Hippocampal formation (tissue), 2 donors: ENCODE measurements around the gene GLE1.
A peak's percentile ranks its signal among the peaks of the same experiment; 100 is the strongest.
"Not testable (repeated sequence)": the region's sequence is repeated elsewhere in the genome, so short reads cannot be mapped to it uniquely, and the experiment has no call there.

ENCODE experiments used
- DNase-seq, 2 donors: peaks; one replicate each; lab custom pipeline; 2025; lab: John Stamatoyannopoulos, UW

The GLE1 gene

DNA sequence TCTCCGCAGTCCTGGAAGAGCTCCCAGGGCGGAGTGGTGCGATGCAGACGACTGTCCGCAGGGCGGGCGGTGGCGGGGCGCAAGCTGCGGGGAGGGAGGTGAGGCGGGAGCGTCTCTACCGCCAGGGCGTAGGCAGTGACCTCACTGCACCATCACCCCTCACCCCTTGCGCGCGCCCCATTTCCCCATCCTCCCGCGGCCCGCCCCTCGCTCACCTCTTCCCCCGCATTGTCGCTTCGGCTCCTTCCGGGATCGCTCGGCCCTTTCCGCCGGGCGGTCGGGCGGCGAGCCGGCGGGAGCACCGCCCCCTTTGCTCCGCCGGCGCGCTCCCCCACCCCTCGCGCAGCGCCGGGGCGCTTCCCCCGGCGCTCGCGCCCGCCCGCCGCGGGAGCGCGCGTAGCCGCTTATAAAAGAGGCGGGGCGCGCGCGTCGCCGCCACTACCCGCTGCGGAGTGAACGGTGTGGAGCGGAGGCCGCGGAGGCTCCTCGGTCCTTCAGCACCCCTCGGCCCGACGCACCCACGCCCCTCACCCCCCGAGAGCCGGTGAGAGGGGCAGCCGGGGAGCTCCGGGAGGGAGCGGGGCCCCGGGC is 47.7 kb downstream of the GLE1 start, which contains the start of gene SPTAN1:
Gene SPTAN1 (plus strand): TSS at position 435 of the 591 bp plus-strand sequence. CDS start 14,154 bp downstream, outside the sequence.
- DNase-seq = peak; percentile 82 to 89

DNA sequence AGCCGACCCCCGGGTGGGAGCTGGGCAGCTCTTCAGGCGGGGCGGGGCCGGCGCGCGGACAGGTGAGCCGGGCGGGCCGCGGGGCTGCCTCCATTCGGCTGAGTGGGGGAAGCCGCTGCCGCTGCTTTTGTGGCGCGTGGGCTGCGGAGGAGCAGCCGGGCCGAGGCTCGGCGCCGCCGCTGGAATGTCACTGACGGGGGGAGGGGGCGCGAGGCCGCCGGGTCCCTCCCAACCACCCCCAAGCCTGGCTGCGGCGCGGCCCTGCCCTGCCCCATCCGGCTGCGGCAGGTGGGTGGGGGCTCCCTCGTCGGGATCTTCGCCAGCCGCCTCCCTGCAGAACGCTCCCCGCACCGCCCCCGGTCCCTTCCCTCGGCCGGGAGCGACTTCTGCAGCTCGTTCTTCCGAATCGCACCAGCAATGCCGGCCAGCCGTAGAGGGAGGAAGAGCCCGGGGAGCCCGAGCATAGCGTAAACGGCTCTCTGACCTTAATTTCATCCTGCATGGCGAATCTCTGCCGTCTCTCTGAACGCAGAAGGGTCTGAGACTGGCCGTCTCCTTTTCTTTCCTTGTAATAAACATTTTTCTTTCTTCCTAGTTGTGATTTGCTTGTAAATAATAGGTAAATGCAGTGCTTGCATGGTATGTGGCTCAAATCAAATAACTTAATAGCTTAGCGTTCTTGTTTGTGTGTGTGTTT is 48.4 kb downstream of the GLE1 start:
- DNase-seq = peak in 1 of 2 donors; percentile 33

GRCh38 chr9:128553728-128554127 is 49.2 kb downstream of the GLE1 start:
- DNase-seq = no peak

DNA sequence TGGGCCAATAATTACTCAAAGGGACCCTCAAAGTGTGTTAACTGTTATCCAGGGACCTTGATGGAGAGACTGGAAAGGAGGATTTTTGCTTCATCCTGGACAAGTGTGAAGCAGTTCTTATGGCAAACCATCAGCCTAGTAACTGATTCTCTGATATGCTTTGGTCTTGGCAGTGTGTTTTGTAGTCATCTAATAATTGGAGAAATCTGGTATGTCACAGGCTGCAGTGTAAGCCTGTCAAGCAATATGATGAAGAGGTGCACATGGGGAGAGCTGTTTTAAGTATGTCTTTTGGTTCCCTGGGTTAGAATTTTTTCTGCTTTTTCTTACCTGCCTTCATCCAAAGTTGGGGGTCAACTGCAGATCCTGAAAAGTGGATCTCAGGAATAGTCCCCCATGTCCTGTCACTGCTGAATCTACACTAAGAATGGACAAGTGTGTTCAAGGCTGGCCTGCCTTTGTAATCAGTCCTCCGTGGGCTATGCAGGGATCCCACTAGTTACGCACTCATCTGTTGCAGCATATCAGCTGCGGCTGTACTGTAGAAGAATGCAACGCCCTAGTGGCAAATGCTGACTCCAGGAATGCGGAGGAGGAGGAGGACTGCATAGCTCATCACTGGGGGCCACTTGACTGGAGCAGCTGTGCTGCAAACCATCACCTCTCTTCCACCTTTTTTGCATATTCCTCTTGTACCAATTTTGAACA is 49.8 kb downstream of the GLE1 start:
- no peak for DNase-seq

DNA sequence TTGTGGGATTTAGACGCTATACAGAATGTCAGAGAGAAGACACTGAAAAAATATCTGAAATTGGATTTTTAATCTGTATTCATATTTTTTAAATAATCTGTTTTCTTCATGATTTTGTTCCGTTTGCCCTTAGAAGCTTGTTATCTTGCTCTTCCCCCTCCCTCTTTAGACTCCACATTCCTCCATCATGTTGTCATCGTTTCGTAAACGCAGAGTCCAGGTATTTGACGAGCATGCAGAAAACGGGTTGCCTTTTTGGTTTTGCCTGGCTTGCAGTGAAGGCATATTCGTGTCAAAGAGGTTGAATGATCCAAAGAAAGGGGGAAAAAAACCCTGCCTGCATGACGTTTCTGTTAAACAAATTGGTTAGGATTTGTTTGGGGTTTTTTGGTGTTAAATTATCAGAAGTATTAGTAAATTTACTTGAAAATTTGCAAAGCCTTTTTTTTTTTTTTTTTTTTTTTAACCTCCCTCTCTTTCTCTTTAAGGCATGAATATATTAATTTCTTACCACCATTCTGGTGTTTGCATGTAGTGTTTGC is 50.7 kb downstream of the GLE1 start:
- DNase-seq = no peak

- DNase-seq = no peak
Measured at GRCh38 chr9:128556276-128556675, 51.8 kb downstream of the GLE1 start.

DNA sequence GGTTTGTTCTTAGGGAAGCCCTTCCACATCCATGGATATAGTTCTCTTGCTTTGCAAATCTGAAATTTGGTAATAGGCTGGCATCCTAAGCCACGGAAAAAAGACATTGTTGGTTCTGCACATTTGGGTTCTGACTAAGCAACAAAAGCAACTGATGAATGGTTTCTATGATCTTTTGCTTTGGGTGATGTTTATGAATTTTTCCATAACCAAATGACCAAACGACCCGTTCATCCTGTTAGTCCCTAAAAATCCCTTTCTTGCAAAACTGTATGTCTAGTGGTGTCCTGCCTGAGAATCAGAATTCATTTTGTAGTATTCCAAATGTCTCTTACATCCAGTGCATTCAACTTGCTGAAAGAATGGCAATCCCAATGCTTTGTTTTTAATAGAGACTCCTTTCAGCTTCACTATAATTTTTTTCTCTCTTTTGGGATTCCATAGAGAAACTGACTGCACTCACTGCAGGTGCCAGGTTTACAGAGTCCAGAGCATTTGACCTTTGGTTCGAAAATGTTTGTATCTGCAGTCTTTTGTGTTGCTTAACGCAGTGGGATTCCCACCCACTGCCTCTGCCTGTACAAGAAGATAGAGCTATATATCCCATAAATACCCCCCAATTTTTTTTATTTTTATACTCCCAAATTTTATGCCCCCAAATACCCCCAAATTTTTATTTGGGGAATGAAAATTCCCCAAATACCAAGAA is 52.6 kb downstream of the GLE1 start:
- DNase-seq = no peak

DNA sequence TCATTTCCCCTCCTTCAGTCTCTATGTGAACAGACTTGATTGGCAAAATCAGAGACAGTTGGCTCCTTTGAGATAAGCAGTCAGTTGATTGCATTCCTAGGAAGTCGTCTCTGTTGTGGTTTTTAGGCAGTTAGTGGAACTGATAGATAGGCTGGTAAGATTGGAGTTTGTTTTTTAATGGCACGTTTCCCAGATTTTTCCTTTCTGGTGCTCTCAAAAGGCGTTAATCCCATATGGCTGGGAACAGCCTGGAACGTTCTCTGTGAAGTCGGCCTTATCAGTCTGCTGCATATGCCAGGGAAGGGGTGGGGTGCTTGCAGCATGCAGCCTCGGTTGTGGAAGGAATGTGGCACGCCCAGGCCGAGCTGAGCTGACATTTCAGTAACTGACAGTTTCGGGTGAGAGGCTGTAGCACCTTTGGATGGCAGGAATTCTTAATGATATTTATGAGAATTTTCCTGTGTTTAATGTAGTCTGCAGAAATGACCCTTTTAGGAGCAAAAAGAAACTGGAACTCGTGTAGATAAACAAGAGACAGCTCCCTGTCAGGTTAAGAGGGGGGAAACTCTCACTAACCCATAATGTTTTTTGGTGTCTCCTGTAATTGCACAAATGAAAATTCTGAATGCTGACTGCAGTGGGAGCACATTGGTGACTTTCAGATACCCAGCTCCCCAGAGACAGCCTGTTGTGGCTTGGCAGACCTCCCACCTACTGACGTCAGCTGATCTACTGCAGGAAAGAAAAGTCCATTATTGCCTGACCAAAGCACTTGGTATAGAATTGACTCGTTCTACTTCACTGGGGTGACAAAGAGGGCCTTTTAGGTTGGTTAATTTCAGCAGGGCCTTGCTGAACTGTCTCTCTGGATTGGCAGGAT is 54.2 kb downstream of the GLE1 start:
- DNase-seq = peak; percentile 84 to 94

DNA sequence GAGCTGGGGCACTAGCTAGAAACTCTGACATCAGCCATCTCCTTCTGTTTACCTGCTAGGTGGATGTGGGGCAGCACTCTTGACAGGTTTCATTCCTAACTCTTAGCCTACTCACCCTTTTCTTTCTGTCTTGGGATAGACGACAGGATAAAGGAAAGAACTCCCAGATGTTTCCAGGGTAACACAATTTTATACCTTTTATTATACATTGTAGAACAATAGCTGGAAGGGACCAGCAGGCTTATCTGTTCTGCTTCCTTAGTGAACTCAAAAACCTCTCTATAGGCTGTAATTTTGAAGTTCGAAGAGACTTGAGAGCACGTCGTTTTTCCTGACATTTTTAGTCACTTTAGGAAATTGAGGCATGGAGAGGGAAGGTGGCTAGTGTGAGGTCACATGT is 61.1 kb downstream of the GLE1 start:
- DNase-seq = no peak

DNA sequence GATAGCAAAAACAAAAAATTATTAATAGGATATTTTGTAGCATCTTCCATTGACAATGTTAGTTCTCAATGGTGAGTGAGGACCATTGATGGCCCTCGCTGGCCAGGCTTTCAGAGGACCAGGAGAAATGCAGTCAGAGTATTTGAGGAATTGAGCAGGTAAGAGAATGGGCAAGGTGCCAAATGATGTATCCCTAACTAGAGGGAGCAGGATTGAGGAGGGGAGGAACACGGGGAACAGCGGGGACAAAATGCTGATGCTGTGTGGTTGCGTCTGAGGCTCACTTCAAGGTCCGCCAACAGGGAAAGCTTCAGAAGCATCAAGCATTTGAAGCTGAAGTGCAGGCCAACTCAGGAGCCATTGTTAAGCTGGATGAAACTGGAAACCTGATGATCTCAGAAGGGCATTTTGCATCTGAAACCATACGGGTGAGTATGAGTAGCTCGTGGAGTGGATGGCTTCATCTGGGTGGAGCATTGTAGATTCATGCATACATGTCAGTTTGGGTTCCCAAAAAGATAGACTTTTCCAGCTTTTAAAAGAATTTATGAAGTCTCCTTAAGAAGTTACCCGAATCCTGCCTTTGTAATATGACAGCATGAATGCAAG is 64.1 kb downstream of the GLE1 start:
- DNase-seq = no peak

GRCh38 chr9:128575469-128575868 is 71.0 kb downstream of the GLE1 start:
- DNase-seq = peak in 1 of 2 donors; percentile 31

DNA sequence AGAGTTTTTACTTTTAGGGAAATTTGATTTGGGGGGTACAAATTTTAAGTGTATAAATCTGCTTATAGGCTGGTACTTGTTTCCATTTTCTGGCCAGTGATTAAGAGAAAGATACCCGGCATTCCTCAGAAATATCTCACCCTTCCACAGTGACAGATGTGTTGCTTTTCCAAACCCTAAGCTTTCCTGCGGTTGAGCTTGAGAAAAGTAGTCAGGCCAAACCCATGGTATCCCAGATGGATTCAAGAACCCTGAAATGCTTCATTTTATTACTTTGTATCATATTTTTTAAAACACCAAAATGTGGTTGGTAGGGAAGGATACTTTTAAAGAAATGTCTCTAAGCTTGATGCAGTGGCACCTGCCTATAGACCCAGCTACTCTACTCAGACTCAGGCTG is 71.4 kb downstream of the GLE1 start:
- DNase-seq = no peak

DNA sequence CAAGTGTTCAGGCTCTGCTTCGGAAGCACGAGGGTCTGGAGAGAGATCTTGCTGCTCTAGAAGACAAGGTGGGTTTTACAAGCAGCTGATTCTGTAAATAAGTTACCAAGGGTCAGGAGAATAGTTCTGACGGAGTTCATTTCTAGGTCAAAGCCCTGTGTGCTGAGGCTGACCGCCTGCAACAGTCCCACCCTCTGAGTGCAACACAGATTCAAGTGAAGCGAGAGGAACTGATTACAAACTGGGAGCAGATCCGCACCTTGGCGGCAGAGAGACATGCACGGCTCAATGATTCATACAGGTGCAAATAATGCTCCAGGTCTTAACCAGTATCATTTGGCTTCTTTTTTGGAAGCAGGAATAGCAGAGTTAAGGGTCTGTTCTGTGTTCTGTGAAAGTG is 72.7 kb downstream of the GLE1 start:
- no peak for DNase-seq

- DNase-seq = no peak
Measured at GRCh38 chr9:128579194-128579593, 74.7 kb downstream of the GLE1 start.

- DNase-seq = no peak
Measured at GRCh38 chr9:128580731-128581130, 76.2 kb downstream of the GLE1 start.

DNA sequence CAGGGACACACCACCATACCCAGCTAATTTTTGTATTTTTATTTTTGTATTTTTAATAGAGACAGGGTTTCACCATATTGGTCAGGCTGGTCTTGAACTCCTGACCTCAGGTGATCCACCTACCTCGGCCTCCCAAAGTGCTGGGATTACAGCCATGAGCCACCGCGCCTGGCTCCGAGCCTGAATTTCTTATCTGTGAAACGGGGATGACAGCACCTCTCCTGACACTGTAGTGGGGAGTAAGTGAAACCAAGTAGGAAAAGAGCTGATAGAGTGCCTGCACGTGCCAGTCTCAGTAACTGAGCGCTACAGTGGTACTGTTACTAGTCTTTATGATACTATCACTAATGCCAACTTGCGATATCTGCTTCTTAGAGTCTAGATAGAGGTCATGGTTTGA is 80.6 kb downstream of the GLE1 start:
- DNase-seq = not testable (repeated sequence)

DNA sequence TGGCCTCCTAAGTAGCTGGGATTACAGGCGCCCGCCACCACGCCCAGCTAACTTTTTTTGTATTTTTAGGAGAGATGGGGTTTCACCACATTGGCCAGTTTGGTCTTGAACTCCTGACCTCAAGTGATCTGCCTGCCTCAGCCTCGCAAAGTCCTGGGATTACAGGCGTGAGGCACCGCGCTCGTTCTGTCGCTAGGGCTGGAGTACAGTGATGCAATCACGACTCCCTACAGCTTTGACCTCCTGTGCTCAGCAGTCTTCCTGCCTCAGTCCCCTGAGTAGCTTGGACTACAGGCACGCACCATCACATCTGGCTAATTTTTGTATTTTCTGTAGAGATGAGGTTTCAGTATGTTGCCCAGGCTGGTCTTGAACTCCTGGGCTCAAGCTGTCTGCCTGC is 82.4 kb downstream of the GLE1 start:
- DNase-seq = not testable (repeated sequence)

- DNase-seq = no peak
Measured at GRCh38 chr9:128587453-128587852, 82.9 kb downstream of the GLE1 start.

DNA sequence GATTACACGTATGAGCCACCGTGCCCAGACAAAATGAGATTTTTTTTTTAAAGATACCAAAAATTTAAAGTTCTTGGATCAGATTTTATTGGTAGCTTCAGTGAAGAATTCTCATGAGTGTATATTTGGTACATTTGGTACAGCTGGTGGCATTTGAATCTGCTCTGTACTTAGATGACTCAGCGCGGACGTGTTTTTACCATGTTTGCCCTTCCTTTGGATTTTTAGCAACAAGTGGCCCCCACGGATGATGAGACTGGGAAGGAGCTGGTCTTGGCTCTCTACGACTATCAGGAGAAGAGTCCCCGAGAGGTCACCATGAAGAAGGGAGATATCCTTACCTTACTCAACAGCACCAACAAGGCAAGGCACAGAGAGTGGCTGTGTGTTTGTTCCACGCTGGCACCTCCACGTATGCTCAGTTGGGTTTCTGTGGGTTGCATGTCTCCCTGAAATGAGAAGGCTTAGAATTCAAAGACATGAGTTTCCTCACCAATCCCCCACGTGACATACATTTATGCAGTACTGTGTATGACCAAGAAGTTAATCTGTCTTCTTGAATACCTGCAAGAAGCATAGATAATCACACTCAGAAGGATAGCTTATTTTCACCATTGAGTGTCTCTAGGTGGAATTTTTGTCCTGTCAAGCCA is 84.2 kb downstream of the GLE1 start:
- peak in 1 of 2 donors; percentile 14 for DNase-seq
